HEK293 (cell line): ENCODE measurements around the gene ZFP36.
A peak's percentile ranks its signal among the peaks of the same experiment; 100 is the strongest.

Experiments
- BCL11B ChIP-seq: fragments of 450-650 bp; formaldehyde crosslinking; IDR thresholded peaks from 2 replicates; pipeline ENCODE4 v1.5.1; 2016; ENCODE audit warnings: low read depth, missing biosample characterization, missing genetic modification characterization
- KLF10 ChIP-seq: fragments of 450-650 bp; IDR thresholded peaks from 2 replicates; pipeline ENCODE4 v1.5.1; 2018; ENCODE audit warnings: missing biosample characterization, mild to moderate bottlenecking, missing genetic modification characterization
- KLF16 ChIP-seq: fragments of 450-650 bp; formaldehyde crosslinking; IDR thresholded peaks from 2 replicates; pipeline ENCODE4 v1.5.1; 2017; ENCODE audit warnings: missing biosample characterization, missing genetic modification characterization
- OVOL3 ChIP-seq: fragments of 450-650 bp; formaldehyde crosslinking; IDR thresholded peaks from 2 replicates; pipeline ENCODE4 v1.5.1; 2016; ENCODE audit warnings: missing biosample characterization, missing genetic modification characterization
- PRDM6 ChIP-seq: fragments of 450-650 bp; formaldehyde crosslinking; IDR thresholded peaks from 2 replicates; pipeline ENCODE4 v1.5.1; 2017; ENCODE audit warnings: missing biosample characterization, missing genetic modification characterization
- SP3 ChIP-seq: fragments of 450-650 bp; formaldehyde crosslinking; IDR thresholded peaks from 2 replicates; pipeline ENCODE4 v1.5.1; 2016; ENCODE audit warnings: missing biosample characterization, missing genetic modification characterization
- WT1 ChIP-seq: fragments of 450-650 bp; formaldehyde crosslinking; IDR thresholded peaks from 2 replicates; pipeline ENCODE4 v1.5.1; 2016; ENCODE audit warnings: missing biosample characterization, missing genetic modification characterization
- ZBTB26 ChIP-seq: fragments of 450-650 bp; formaldehyde crosslinking; optimal IDR thresholded peaks from 2 replicates; pipeline ENCODE3; 2016; ENCODE audit warnings: missing biosample characterization, mild to moderate bottlenecking, missing genetic modification characterization
- ZEB2 ChIP-seq: fragments of 450-650 bp; formaldehyde crosslinking; IDR thresholded peaks from 2 replicates; pipeline ENCODE4 v1.5.1; 2016; ENCODE audit warnings: missing biosample characterization, missing genetic modification characterization
- ZFP3 ChIP-seq: fragments of 450-650 bp; formaldehyde crosslinking; IDR thresholded peaks from 2 replicates; pipeline ENCODE4 v1.5.1; 2016; ENCODE audit warnings: low read depth, missing biosample characterization, missing genetic modification characterization
- ZNF114 ChIP-seq: fragments of 450-650 bp; formaldehyde crosslinking; IDR thresholded peaks from 2 replicates; pipeline ENCODE4 v1.5.0; 2017; ENCODE audit warnings: missing biosample characterization, missing genetic modification characterization
- ZNF157 ChIP-seq: fragments of 450-650 bp; formaldehyde crosslinking; IDR thresholded peaks from 2 replicates; pipeline ENCODE4 v1.5.1; 2016; ENCODE audit warnings: missing biosample characterization, missing genetic modification characterization
- ZNF211 ChIP-seq: fragments of 450-650 bp; formaldehyde crosslinking; IDR thresholded peaks from 2 replicates; pipeline ENCODE4 v1.5.1; 2016; ENCODE audit warnings: low read depth, missing biosample characterization, missing genetic modification characterization
- ZNF239 ChIP-seq: fragments of 450-650 bp; formaldehyde crosslinking; IDR thresholded peaks from 2 replicates; pipeline ENCODE4 v1.5.1; 2016; ENCODE audit warnings: missing biosample characterization, missing genetic modification characterization
- ZNF280C ChIP-seq: fragments of 450-650 bp; formaldehyde crosslinking; IDR thresholded peaks from 2 replicates; pipeline ENCODE4 v1.5.1; 2016; ENCODE audit warnings: missing biosample characterization, missing genetic modification characterization
- ZNF292 ChIP-seq: fragments of 450-650 bp; formaldehyde crosslinking; IDR thresholded peaks from 2 replicates; pipeline ENCODE4 v1.5.1; 2016; ENCODE audit warnings: low read depth, missing biosample characterization, missing genetic modification characterization, borderline replicate concordance
- ZNF350 ChIP-seq: fragments of 450-650 bp; formaldehyde crosslinking; IDR thresholded peaks from 2 replicates; pipeline ENCODE4 v1.5.0; 2017; ENCODE audit warnings: missing biosample characterization, mild to moderate bottlenecking, missing genetic modification characterization
- ZNF423 ChIP-seq: fragments of 450-650 bp; formaldehyde crosslinking; IDR thresholded peaks from 2 replicates; pipeline ENCODE4 v1.5.1; 2016; ENCODE audit warnings: missing biosample characterization, missing genetic modification characterization
- ZNF560 ChIP-seq: fragments of 450-650 bp; formaldehyde crosslinking; IDR thresholded peaks from 2 replicates; pipeline ENCODE4 v1.5.1; 2017; ENCODE audit warnings: missing biosample characterization, missing genetic modification characterization, borderline replicate concordance
- ZNF654 ChIP-seq: fragments of 450-650 bp; formaldehyde crosslinking; IDR thresholded peaks from 2 replicates; pipeline ENCODE4 v1.5.1; 2016; ENCODE audit warnings: low read depth, missing biosample characterization, missing genetic modification characterization
- ZNF704 ChIP-seq: fragments of 450-650 bp; formaldehyde crosslinking; IDR thresholded peaks from 2 replicates; pipeline ENCODE4 v1.5.1; 2016; ENCODE audit warnings: missing biosample characterization, missing genetic modification characterization
- ZNF76 ChIP-seq: fragments of 450-650 bp; formaldehyde crosslinking; IDR thresholded peaks from 2 replicates; pipeline ENCODE4; 2016; ENCODE audit warnings: low read depth, missing biosample characterization, missing genetic modification characterization, borderline replicate concordance
- ZNF792 ChIP-seq: fragments of 450-650 bp; formaldehyde crosslinking; IDR thresholded peaks from 2 replicates; pipeline ENCODE4 v1.5.1; 2016; ENCODE audit warnings: missing biosample characterization, missing genetic modification characterization
- ZSCAN16 ChIP-seq: fragments of 450-650 bp; formaldehyde crosslinking; IDR thresholded peaks from 2 replicates; pipeline ENCODE4 v1.5.1; 2016; ENCODE audit warnings: missing biosample characterization, missing genetic modification characterization
- TF ChIP-seq, protein P1 (sequence below): sonication (generic); formaldehyde crosslinking; IDR thresholded peaks from 2 replicates; pipeline ENCODE4 v1.8.1; 2022; ENCODE audit warnings: mild to moderate bottlenecking, moderate library complexity, missing genetic modification reagents
- TF ChIP-seq, protein P2 (sequence below): fragments of 450-650 bp; formaldehyde crosslinking; IDR thresholded peaks from 2 replicates; pipeline ENCODE4 v1.5.1; 2016; ENCODE audit warnings: missing biosample characterization, missing genetic modification characterization
- TF ChIP-seq, protein P3 (sequence below): fragments of 450-650 bp; formaldehyde crosslinking; IDR thresholded peaks from 2 replicates; pipeline ENCODE4 v1.5.1; 2017; ENCODE audit warnings: missing biosample characterization, mild to moderate bottlenecking, missing genetic modification characterization, moderate library complexity
- TF ChIP-seq, protein P4 (sequence below): IDR thresholded peaks from 2 replicates; pipeline ENCODE4 v1.6.1; 2011; ENCODE audit warnings: mild to moderate bottlenecking, low read depth, low read length, borderline replicate concordance

Gene ZFP36

DNA sequence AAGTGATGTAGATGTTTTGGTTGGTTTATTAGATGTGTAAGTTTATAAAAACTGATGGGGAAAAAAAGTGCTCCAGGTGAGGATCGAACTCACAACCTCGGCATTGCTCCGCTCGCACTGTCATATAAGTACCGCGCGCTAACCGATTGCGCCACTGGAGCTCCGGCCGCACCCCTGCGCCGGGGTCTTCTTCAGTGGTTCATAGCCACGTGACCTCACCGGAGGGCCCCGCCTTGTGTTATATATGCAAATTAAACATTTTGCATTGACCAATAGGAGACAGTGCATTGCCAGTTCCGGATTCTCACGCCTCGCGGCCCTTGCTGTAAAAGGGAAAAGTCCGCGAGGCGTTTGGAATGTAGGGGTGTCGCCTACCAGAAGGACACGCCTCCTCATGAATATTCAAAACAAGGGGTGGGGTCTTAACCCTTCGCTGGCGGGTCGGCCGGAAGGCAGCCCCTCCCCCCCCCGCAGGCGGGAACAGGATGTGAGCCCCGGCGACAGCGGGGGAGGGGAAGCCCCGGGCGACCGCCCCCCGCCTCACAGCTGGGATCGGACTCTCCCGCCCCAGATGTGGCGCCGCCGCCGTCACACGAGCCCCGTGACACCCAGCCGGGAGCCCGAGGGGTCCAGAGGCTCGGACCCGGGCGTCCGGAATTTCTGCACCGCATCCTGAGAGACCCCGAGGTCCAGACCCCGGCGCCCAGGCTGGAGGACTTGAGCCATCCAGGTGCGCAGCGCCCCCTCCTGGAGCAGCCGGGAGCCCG lies 5.6 kb downstream of the ZFP36 start, which contains the start of gene PLEKHG2 (continued):
- TF ChIP-seq, protein P1, sequence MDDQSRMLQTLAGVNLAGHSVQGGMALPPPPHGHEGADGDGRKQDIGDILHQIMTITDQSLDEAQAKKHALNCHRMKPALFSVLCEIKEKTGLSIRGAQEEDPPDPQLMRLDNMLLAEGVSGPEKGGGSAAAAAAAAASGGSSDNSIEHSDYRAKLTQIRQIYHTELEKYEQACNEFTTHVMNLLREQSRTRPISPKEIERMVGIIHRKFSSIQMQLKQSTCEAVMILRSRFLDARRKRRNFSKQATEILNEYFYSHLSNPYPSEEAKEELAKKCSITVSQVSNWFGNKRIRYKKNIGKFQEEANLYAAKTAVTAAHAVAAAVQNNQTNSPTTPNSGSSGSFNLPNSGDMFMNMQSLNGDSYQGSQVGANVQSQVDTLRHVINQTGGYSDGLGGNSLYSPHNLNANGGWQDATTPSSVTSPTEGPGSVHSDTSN (CRISPR knock-in tag) = no peak
- TF ChIP-seq, protein P2, sequence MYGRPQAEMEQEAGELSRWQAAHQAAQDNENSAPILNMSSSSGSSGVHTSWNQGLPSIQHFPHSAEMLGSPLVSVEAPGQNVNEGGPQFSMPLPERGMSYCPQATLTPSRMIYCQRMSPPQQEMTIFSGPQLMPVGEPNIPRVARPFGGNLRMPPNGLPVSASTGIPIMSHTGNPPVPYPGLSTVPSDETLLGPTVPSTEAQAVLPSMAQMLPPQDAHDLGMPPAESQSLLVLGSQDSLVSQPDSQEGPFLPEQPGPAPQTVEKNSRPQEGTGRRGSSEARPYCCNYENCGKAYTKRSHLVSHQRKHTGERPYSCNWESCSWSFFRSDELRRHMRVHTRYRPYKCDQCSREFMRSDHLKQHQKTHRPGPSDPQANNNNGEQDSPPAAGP (tag by site-specific recombination) = peak; percentile 88
- TF ChIP-seq, protein P3, sequence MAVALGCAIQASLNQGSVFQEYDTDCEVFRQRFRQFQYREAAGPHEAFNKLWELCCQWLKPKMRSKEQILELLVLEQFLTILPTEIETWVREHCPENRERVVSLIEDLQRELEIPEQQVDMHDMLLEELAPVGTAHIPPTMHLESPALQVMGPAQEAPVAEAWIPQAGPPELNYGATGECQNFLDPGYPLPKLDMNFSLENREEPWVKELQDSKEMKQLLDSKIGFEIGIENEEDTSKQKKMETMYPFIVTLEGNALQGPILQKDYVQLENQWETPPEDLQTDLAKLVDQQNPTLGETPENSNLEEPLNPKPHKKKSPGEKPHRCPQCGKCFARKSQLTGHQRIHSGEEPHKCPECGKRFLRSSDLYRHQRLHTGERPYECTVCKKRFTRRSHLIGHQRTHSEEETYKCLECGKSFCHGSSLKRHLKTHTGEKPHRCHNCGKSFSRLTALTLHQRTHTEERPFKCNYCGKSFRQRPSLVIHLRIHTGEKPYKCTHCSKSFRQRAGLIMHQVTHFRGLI = peak; percentile 89
- TF ChIP-seq ZNF76 (tag by site-specific recombination) = peak; percentile 58
- peak; percentile 51 for TF ChIP-seq WT1 (tag by site-specific recombination)
- 0 out of 2 replicates have a peak, but pooled peaks have one; percentile 81 for TF ChIP-seq ZSCAN16 (tag by site-specific recombination)
- TF ChIP-seq ZNF704 (tag by site-specific recombination) = no peak
- TF ChIP-seq ZNF423 (tag by site-specific recombination) = peak; percentile 93
- peak; percentile 97 for TF ChIP-seq ZEB2 (tag by site-specific recombination)
- TF ChIP-seq, protein P4, sequence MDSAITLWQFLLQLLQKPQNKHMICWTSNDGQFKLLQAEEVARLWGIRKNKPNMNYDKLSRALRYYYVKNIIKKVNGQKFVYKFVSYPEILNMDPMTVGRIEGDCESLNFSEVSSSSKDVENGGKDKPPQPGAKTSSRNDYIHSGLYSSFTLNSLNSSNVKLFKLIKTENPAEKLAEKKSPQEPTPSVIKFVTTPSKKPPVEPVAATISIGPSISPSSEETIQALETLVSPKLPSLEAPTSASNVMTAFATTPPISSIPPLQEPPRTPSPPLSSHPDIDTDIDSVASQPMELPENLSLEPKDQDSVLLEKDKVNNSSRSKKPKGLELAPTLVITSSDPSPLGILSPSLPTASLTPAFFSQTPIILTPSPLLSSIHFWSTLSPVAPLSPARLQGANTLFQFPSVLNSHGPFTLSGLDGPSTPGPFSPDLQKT = no peak; the same call in 1 of the 2 replicates
- TF ChIP-seq ZFP3 = no peak
- TF ChIP-seq OVOL3 (tag by site-specific recombination) = peak; percentile 79
- TF ChIP-seq BCL11B (tag by site-specific recombination) = peak; percentile 100
- TF ChIP-seq ZNF292 (tag by site-specific recombination) = no peak
- peak; percentile 97 for TF ChIP-seq KLF10 (tag by site-specific recombination)
- TF ChIP-seq PRDM6 (tag by site-specific recombination) = no peak
- TF ChIP-seq ZNF654 (tag by site-specific recombination) = peak; percentile 50
- no peak for TF ChIP-seq ZNF157
- TF ChIP-seq ZNF560 (tag by site-specific recombination) = no peak
- TF ChIP-seq ZNF350 (tag by site-specific recombination) = no peak
- TF ChIP-seq ZNF211 = no peak
- TF ChIP-seq SP3 (tag by site-specific recombination) = peak; percentile 96
- no peak for TF ChIP-seq ZNF280C (tag by site-specific recombination)
- peak; percentile 48; the same call in 1 of the 2 replicates for TF ChIP-seq ZNF792 (tag by site-specific recombination)
- peak; percentile 98 for TF ChIP-seq KLF16 (tag by site-specific recombination)
- peak; percentile 81 for TF ChIP-seq ZNF239 (tag by site-specific recombination)
- TF ChIP-seq ZNF114 (tag by site-specific recombination) = no peak
- TF ChIP-seq ZBTB26 (tag by site-specific recombination) = peak; percentile 73
